Measurements from ENCODE around the gene WDFY1. TPM values are rescaled to one million over a fixed set of nuclear protein-coding genes. Genes with fewer than 3 reads are reported as not detected.

WDFY1 gene
- total RNA-seq, 6 donors from 2014 or later, result 32.6 to 90.1 (median 41.2) TPM

DNA sequence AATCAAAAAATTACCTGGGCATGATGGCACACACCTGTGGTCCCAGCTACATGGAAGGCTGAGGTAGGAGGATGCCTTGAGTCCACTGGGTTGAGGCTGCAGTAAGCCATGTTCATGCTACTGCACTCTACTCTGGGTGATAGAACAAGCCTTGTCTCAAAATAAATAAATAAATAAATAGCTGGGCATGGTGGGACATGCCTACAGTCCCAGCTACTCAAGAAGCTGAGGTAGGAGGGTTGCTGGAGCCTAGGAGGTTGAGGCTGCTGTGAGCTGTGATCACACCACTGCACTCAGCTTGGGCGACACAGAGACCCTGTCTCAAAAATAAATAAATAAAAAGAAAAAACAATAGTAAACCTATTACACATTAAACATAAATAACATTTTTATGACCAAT is 110.7 kb downstream of the WDFY1 start:
- ATAC-seq (ENCODE audit: low FRiP score in 2 of 2) (no peak), DNase-seq (no peak)
- no peak overlapping the region for H3K4me3 ChIP-seq
- TF ChIP-seq, protein P1, sequence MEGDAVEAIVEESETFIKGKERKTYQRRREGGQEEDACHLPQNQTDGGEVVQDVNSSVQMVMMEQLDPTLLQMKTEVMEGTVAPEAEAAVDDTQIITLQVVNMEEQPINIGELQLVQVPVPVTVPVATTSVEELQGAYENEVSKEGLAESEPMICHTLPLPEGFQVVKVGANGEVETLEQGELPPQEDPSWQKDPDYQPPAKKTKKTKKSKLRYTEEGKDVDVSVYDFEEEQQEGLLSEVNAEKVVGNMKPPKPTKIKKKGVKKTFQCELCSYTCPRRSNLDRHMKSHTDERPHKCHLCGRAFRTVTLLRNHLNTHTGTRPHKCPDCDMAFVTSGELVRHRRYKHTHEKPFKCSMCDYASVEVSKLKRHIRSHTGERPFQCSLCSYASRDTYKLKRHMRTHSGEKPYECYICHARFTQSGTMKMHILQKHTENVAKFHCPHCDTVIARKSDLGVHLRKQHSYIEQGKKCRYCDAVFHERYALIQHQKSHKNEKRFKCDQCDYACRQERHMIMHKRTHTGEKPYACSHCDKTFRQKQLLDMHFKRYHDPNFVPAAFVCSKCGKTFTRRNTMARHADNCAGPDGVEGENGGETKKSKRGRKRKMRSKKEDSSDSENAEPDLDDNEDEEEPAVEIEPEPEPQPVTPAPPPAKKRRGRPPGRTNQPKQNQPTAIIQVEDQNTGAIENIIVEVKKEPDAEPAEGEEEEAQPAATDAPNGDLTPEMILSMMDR (IDR thresholded peaks at IDR 0.05), result no peak
- TF ChIP-seq POLR2AphosphoS5 (IDR thresholded peaks at IDR 0.05) (no peak), EP300 (IDR thresholded peaks at IDR 0.05) (no peak), POLR2A (IDR thresholded peaks at IDR 0.05) (no peak)
- H3K36me3 ChIP-seq, result no peaks in the 10 kb centered on the region
- no peak overlapping the region for H3K27ac ChIP-seq
- H3K4me1 ChIP-seq, result peaks cover 11 to 17% (median 13%) of the 10 kb centered on the region in 4 donors
- H3K27me3 ChIP-seq, result no peaks in the 10 kb centered on the region
- 93 to 100% methylated on average over 1 of the region's 1 CpG for WGBS, 2 donors
- H3K9me3 ChIP-seq, result no peaks in the 10 kb centered on the region

DNA sequence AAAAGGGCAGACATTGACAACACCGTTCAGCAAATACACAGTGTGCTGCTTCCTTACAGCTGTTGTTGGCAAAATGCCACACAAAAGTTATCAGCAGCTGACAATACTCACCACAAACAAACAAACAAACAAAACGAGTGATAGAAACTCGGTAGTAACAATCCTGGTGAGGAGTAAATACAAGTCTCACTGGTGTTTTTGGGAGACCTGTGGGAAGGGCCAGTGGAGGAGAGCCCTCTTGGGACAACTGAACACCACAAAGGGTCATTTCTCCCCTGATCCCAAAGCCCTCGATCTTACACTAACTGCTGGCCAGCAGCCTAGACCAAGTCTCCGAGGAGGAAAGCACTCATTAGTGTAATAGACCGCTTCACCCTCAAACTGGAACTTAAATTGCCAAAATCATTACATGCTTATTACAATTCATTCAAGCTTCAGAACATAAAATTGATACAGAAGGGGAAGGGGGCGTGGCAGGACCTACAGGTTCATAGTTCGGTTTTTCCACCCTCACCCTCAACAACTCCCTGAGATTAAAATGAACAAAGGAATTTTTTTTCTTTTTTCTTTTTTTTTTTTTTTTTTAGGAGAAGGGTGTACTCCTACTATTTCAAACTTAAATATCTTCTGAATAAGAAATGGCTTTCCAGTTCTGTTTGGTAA is 112.8 kb downstream of the WDFY1 start:
- Histone ChIP-seq H3K27ac (no peak overlapping the region), H3K27me3 (no peaks in the 10 kb centered on the region), H3K36me3 (no peaks in the 10 kb centered on the region), H3K4me1 (peaks cover 11 to 17% (median 13%) of the 10 kb centered on the region in 4 donors), H3K4me3 (no peak overlapping the region), H3K9me3 (no peaks in the 10 kb centered on the region)
- DNase-seq (no peak), ATAC-seq (ENCODE audit: low FRiP score in 2 of 2) (no peak)
- no peak for TF ChIP-seq POLR2AphosphoS5 (IDR thresholded peaks at IDR 0.05)
- no peak for TF ChIP-seq POLR2A (IDR thresholded peaks at IDR 0.05)
- TF ChIP-seq, protein P1 (IDR thresholded peaks at IDR 0.05), result no peak
- TF ChIP-seq EP300 (IDR thresholded peaks at IDR 0.05), result no peak
- 59 to 69% methylated on average over 8 of the region's 8 CpGs for WGBS, 2 donors

DNA sequence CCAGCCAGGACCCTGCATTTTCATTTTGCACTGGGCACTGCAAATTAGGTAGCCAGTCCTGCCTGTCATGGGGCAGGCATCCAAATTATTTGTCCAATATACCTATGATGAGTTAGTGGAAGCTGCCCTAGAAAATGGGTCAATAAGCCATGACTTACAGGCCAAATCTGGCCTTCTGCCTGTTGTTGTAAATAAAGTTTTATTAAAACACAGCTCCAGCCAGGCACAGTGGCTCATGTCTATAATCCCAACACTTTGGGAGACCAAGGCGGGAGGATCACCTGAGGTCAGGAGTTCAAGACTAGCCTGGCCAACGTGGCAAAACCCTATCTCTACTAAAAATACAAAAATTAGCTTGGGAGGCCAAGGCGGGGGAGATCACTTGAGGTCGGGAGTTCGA is 116.0 kb downstream of the WDFY1 start:
- Histone ChIP-seq H3K36me3 (no peaks in the 10 kb centered on the region), H3K4me1 (no peaks in the 10 kb centered on the region), H3K27me3 (no peaks in the 10 kb centered on the region), H3K4me3 (no peak overlapping the region), H3K27ac (no peak overlapping the region), H3K9me3 (no peaks in the 10 kb centered on the region)
- DNase-seq (no peak), ATAC-seq (ENCODE audit: low FRiP score in 2 of 2) (no peak)
- TF ChIP-seq POLR2AphosphoS5 (IDR thresholded peaks at IDR 0.05) (no peak), EP300 (IDR thresholded peaks at IDR 0.05) (no peak), POLR2A (IDR thresholded peaks at IDR 0.05) (no peak)
- TF ChIP-seq, protein P1 (IDR thresholded peaks at IDR 0.05), result no peak
- WGBS, 2 donors, result 98% methylated on average over 5 of the region's 5 CpGs

DNA sequence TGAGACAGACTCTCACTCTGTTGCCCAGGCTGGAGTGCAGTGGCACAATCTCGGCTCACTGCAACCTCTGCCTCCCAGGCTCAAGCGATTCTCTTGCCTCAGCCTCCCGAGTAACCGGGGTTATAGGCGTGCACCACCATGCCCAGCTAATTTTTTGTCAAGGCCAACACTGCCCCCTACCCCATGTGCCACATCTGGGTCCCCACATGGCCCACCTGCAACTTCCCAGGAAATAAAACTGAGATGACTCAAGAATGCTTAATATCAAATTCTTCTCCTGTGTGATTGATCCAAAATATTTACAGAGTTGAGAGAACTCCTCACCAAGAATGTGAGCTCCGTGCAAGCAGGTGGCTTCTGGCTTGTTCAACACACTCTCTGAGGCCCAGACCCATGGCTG is 116.8 kb downstream of the WDFY1 start:
- no peak overlapping the region for H3K27ac ChIP-seq
- no peaks in the 10 kb centered on the region for H3K9me3 ChIP-seq
- no peak overlapping the region for H3K4me3 ChIP-seq
- DNase-seq (no peak), ATAC-seq (ENCODE audit: low FRiP score in 2 of 2) (no peak)
- no peaks in the 10 kb centered on the region for H3K36me3 ChIP-seq
- no peaks in the 10 kb centered on the region for H3K27me3 ChIP-seq
- no peaks in the 10 kb centered on the region for H3K4me1 ChIP-seq
- 87 to 95% methylated on average over 6 of the region's 6 CpGs for WGBS, 2 donors
- TF ChIP-seq EP300 (IDR thresholded peaks at IDR 0.05) (no peak), POLR2A (IDR thresholded peaks at IDR 0.05) (no peak), POLR2AphosphoS5 (IDR thresholded peaks at IDR 0.05) (no peak)
- TF ChIP-seq, protein P1 (IDR thresholded peaks at IDR 0.05), result no peak

DNA sequence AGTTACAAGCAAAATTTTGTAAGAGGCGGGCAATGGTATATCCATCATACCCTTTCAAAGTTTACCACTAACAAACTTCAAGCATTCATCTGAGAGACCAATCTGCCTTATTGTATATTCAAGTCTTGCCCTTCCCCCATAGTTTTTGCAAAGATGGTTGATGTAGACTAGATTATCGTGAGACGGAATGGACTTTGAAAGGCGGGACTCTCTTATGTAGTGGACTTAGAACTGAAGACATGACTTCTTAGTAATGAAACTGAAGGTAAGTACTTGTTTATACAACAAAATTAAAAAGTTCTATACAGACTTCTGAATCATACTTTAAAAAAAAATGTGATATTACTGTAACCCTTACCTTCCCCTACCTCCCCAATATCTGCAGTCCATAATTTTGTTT is 118.1 kb downstream of the WDFY1 start:
- 75 to 77% methylated on average over 4 of the region's 4 CpGs for WGBS, 2 donors
- H3K9me3 ChIP-seq, result no peaks in the 10 kb centered on the region
- DNase-seq, result no peak
- H3K4me1 ChIP-seq, result no peaks in the 10 kb centered on the region
- TF ChIP-seq, protein P1 (IDR thresholded peaks at IDR 0.05), result no peak
- TF ChIP-seq POLR2A (IDR thresholded peaks at IDR 0.05), result no peak
- TF ChIP-seq POLR2AphosphoS5 (IDR thresholded peaks at IDR 0.05), result no peak
- no peak for TF ChIP-seq EP300 (IDR thresholded peaks at IDR 0.05)
- H3K4me3 ChIP-seq, result no peak overlapping the region
- no peaks in the 10 kb centered on the region for H3K27me3 ChIP-seq
- no peaks in the 10 kb centered on the region for H3K36me3 ChIP-seq
- no peak overlapping the region for H3K27ac ChIP-seq
- no peak for ATAC-seq (ENCODE audit: low FRiP score in 2 of 2)
